IPS-NIHi7 (cell line): ENCODE results near the gene RNPS1.
"Not testable (repeated sequence)": the region's sequence is repeated elsewhere in the genome, so short reads cannot be mapped to it uniquely, and the experiment has no call there.

ENCODE experiments used
- DNase-seq: peaks from one replicate; pipeline ENCODE4 v3.0.0; 2012; ENCODE audit warnings: mixed read lengths; ENCODE audit errors: extremely low spot score

RNPS1 gene

DNA sequence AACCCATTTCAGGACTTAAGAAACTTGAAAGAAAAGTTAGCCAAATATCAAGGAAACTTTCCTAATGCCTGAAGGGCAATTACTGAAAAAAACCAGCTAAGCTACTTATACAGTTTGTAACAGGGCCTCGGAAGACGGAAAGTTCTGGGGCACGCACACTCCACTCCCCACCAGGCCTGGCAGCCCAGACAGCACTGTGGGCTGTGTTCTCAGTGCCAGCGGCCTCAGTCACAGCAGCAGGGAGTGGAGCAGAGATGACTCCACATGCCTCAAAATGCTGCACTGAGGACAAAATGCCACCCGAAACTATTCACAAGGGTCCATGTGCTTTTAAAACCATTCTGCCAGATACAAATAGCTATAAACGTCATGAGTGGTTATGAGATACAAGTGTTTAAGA, 10.2 kb downstream of the RNPS1 start:
- no peak for DNase-seq

GRCh38 chr16:2256531-2257140, 11.3 kb downstream of the RNPS1 start:
- DNase-seq = no peak

DNA sequence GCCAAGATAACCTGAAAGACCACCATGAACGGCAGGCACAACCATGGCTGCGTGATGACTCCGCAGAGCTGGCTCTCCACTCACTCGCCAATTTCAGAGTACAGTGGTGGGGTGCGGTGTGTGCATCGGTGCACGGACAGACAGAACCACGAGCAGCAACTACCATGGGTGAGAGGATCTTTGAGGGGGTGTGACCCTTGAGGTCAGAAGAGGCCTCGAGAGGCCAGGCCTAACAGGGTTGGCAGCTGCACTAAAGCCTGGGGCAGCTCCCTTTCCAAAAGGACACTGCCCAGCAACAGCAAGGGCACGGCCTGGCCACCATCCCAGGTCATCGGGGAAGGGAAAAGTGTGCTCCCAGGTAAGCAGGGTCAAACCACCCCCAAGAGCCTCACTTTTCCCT, 14.6 kb downstream of the RNPS1 start:
- DNase-seq = no peak

- DNase-seq = no peak
These were observed 15.1 kb downstream of the RNPS1 start for GRCh38 chr16:2252806-2253148.

DNA sequence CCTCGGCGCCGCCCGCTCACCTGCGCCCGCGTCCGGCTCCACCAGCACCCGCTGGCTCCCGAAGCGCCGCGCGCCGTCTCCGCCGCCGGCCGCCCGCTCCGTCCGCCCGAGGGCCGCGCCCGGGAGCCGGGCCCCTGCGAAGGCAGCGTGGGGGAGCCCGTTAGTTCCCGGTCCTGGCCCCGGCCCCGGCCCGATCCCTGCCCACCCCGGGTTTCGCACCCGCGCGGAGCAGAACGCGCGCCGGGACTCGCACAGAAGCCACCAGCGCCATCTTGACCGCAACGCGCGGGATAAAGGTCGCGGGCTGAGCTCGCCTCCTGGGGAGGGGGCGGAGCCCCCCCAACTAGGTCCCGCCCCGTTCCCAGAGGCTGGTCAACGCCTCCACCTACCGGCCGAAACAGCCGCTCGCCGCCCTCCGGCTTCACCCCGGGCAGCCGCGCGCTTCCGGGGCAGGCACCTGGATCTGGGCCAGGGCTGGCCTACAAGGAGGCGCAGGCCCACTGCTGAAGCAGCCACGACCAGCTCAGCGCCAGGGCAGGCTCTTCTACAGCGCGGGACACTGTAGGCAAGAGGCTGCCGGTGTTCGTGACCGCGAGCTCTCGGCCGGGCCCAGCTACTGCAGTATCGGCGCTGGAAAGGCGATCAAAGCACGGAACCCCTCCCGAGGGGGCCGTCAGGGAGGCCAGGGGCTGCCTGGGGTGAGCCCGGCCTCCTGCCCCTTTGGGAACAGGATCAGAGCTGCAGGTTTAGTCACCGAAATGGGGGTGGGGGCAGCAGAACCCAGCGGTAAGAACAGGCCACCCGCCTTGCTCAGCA, 16.4 kb downstream of the RNPS1 start, which contains the start of gene ECI1:
TSS of gene ECI1 (minus strand) at position 292 of the 816 bp plus-strand sequence. CDS start at position 271, 21 bp downstream.
- DNase-seq = peak; percentile 98

DNA sequence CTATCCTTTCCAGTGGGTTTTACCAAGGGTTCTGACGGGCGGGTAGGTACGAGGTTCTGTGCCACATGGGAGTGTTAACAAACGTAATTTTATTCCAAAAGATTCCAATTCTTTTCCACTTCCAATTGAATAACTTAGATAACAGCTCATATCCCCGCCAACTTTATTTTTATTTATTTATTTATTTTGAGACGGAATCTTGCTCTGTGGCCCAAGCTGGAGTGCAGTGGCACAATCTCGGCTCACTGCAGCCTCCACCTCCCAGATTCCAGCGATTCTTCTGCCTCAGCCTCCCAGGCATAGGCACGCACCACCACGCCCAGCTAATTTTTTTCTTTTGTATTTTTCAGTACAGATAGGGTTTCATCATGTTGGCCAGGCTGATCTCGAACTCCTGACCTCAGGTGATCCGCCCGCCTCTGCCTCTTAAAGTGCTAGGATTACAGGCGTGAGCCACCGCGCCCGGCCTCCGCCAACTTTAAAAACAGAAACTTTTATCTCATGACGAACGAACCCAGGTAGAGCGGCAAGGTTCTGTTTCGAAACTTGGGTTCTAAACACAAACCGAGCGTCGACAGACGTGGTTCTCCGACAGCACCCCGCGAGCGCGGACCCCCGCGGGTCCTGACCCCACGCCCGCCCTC, 17.2 kb downstream of the RNPS1 start:
- no peak for DNase-seq

DNA sequence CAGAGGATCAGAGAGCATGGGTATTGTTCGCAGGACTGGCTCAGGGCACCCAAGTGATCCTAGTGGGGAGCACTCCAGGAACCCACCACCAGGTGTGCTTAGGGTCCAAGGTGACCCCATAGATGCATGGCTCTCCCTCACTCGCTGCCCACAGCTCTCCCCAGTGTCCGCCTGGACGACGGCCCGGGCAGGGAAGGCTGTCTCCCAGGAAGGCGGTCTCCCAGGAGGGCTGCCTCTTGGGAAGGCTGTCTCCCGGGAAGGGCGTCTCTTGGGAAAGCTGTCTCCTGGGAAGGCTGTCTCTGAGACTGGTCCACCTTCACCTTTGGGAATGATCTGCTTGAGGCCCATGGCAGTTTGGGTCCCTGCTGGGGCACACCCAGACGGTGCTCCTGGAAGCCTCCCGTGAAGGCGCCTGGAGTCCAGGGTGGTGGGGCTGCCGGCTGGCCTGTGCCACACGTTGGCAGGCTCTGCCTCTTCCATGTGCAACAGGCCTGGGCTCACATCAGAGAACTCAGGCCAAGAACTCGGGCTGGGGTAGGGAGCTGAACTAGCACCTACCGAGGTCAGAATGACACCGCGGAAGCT, 21.5 kb downstream of the RNPS1 start:
- no peak for DNase-seq

- DNase-seq = no peak
These were observed 22.8 kb downstream of the RNPS1 start for GRCh38 chr16:2244926-2245795.

GRCh38 chr16:2244301-2244700, 23.6 kb downstream of the RNPS1 start:
- peak; percentile 49 for DNase-seq

- no peak for DNase-seq
These were observed 24.1 kb downstream of the RNPS1 start for GRCh38 chr16:2243781-2244180.

DNA sequence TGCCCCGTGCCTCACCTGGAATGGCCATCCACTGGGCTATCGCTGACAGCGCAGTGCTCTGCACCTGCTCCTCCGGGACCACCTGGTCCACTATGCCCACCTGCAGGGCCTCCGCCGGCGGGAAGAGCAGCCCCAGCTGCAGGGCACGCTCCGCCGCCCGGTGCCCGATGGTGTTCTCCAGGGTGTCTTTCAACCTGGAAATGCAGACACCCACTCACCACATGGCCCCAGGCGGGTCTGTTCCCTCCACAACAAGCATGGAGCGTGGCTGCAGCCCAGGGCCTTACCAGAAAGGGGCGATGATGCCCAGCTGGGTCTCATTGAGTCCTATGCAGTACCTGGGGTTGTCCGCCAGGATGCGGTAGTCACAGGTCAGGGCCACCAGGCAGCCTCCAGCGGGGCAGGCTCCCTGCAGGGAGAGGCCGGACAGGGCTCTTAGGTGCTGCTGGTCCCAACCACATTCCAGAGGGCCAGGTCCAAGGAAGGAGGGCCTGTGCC, 24.8 kb downstream of the RNPS1 start:
- peak; percentile 61 for DNase-seq

- DNase-seq = no peak
These were observed 25.3 kb downstream of the RNPS1 start for GRCh38 chr16:2242598-2242997.

DNA sequence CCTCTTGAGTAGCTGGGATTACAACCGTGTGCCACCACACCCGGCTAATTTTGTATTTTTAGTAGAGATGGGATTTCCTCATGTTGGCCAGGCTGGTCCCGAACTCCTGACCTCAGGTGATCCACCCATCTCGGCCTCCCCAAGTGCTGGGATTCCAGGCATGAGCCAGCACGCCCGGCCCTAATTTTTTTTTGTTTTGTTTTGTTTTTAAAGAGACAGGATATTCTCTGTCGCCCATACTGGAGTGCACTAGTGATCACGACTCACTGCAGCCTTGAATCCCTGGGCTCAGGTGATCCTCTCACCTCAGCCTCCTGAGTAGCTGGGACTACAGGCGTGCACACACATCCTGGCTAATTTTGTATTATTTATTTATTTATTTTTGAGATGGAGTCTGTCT, 27.6 kb downstream of the RNPS1 start:
- not testable (repeated sequence) for DNase-seq

DNA sequence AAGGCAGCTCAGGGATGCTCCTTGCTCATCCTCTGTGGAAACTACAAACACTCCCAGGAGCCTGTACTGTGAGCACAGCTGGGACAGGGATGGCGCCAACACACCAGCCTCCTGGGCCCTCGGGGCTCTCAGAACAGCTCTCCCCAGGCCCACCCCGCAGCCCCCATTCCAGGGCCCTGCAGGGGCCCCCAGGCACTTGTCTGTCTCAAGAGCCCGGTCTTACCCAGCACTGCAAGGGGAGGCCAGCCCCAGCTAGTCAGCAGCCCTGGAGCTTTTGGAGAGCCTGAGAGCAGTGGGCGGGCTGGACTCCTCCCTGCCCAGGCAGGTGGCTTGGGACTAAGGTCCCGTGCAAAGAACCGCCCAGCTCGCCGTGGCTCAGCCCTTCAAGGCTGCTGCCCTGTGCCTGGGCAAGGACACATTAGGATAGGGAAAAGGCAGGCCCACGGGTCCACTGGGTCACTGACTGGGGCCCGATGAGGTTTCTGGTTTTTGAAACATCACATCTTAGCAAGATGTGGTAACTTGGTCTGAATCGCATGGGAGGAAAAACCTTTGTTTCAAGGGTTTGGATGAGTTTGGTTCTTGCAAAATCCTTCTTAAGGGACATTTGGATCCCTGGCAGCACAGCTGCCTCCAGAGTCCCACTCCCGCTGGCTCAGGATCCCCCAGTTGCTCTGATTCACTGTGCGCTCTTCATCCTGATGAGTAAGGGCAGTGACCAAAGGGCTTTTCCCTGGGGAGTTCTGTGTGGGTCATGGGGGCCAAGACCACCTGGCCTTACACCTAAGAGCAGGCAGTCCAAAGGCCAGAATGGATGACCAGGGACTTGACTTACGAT, 28.9 kb downstream of the RNPS1 start:
- DNase-seq = peak; percentile 54

GRCh38 chr16:2238150-2238837, 29.6 kb downstream of the RNPS1 start:
- peak; percentile 29 for DNase-seq

GRCh38 chr16:2237493-2238149, 30.3 kb downstream of the RNPS1 start:
- DNase-seq = peak; percentile 45

- no peak for DNase-seq
These were observed 30.8 kb downstream of the RNPS1 start for GRCh38 chr16:2237102-2237482.

- peak; percentile 78 for DNase-seq
These were observed 31.4 kb downstream of the RNPS1 start, which contains the start of gene DNASE1L2 for GRCh38 chr16:2236337-2237101. Gene DNASE1L2, plus strand, starts transcription at chr16:2236444. Its CDS starts 373 bp downstream, at chr16:2236817.
